ENCODE results near the gene RBMS1. TPM values are rescaled to one million over a fixed set of nuclear protein-coding genes. Genes with fewer than 3 reads are reported as not detected.
A peak's percentile ranks its signal among the peaks of the same experiment; 100 is the strongest.

RBMS1 gene
- total RNA-seq, 1 donor from 2014 or later: 102 TPM

- H3K9me3 ChIP-seq: no peaks in the 10 kb centered on the region
- DNase-seq: no peak
- peaks cover 42% of the 10 kb centered on the region for H3K4me1 ChIP-seq
- no peaks in the 10 kb centered on the region for H3K27me3 ChIP-seq
- peak overlapping the region; percentile 9 for H3K27ac ChIP-seq
- ATAC-seq: no peak
- TF ChIP-seq CTCF (IDR thresholded peaks at IDR 0.05): no peak
- intact Hi-C loops (cut with DNase I): no loop called here
- H3K36me3 ChIP-seq: peaks cover 91% of the 10 kb centered on the region
- H3K4me3 ChIP-seq: no peak overlapping the region
These were observed 213.7 kb downstream of the RBMS1 start for GRCh38 chr2:160279813-160280465.

GRCh38 chr2:160278879-160279177, 214.8 kb downstream of the RBMS1 start:
- peak overlapping the region; percentile 12 for H3K27ac ChIP-seq
- peak; percentile 51 for TF ChIP-seq CTCF (IDR thresholded peaks at IDR 0.05)
- no peaks in the 10 kb centered on the region for H3K9me3 ChIP-seq
- H3K4me1 ChIP-seq: peaks cover 42% of the 10 kb centered on the region
- H3K27me3 ChIP-seq: no peaks in the 10 kb centered on the region
- ATAC-seq (peak; percentile 59), DNase-seq (no peak)
- intact Hi-C loops (cut with DNase I): no loop called here
- H3K4me3 ChIP-seq: no peak overlapping the region
- peaks cover 89% of the 10 kb centered on the region for H3K36me3 ChIP-seq

- peaks cover 42% of the 10 kb centered on the region for H3K4me1 ChIP-seq
- no peak for TF ChIP-seq CTCF (IDR thresholded peaks at IDR 0.05)
- H3K9me3 ChIP-seq: no peaks in the 10 kb centered on the region
- H3K27me3 ChIP-seq: no peaks in the 10 kb centered on the region
- DNase-seq (no peak), ATAC-seq (peak; percentile 64)
- intact Hi-C loops (cut with DNase I): no loop called here
- peaks cover 89% of the 10 kb centered on the region for H3K36me3 ChIP-seq
- no peak overlapping the region for H3K4me3 ChIP-seq
- H3K27ac ChIP-seq: peak overlapping the region; percentile 12
These were observed 215.3 kb downstream of the RBMS1 start for GRCh38 chr2:160278101-160278878.

- TF ChIP-seq CTCF (IDR thresholded peaks at IDR 0.05): no peak
- H3K9me3 ChIP-seq: no peaks in the 10 kb centered on the region
- H3K4me1 ChIP-seq: peaks cover 39% of the 10 kb centered on the region
- H3K27ac ChIP-seq: no peak overlapping the region
- no peak overlapping the region for H3K4me3 ChIP-seq
- no peak for DNase-seq
- H3K36me3 ChIP-seq: peaks cover 88% of the 10 kb centered on the region
- intact Hi-C loops (cut with DNase I): no loop called here
- H3K27me3 ChIP-seq: no peaks in the 10 kb centered on the region
- no peak for ATAC-seq
These were observed 216.5 kb downstream of the RBMS1 start for GRCh38 chr2:160277151-160277550.

GRCh38 chr2:160275656-160276055, 218.0 kb downstream of the RBMS1 start:
- Histone ChIP-seq H3K9me3 (no peaks in the 10 kb centered on the region), H3K4me1 (peaks cover 32% of the 10 kb centered on the region), H3K36me3 (peaks cover 74% of the 10 kb centered on the region), H3K27ac (no peak overlapping the region), H3K4me3 (no peak overlapping the region), H3K27me3 (no peaks in the 10 kb centered on the region)
- no peak for DNase-seq
- peak; percentile 13 for ATAC-seq
- no peak for TF ChIP-seq CTCF (IDR thresholded peaks at IDR 0.05)
- intact Hi-C loops (cut with DNase I): no loop called here

All from upper lobe of right lung (tissue), 1 donor.